ENCODE measurements around the gene SESN1. TPM values are rescaled to one million over a fixed set of nuclear protein-coding genes. Genes with fewer than 3 reads are reported as not detected.

The SESN1 gene
- total and polyA plus RNA-seq, 2 donors (not counting 1 experiment from before 2014, with no cell fraction given): 16.2 to 28.6 TPM

DNA sequence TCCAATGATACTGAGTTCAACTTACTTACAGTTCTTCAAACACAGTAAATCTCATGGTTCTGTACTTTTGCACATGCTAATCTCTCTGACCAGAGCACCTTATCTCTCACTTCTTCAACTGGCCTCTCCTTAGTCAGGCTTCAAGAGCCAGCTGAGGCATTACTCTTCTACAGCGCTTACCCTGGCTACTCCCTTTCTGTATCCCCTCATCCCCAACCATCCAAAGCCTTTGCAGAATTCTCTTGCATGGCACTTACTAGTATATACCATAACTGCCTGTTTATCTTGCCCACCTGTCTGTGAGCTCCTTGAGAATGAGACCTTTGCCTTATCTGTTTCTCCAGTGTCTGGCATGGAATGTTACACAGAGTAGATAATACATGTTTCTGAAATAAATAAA is 49.2 kb downstream of the SESN1 start:
- no peaks in the 10 kb centered on the region for H3K9me3 Mint-ChIP-seq (ENCODE audit: insufficient read depth)
- peaks cover 0 to 2% (median 0%) of the 10 kb centered on the region in 3 donors for H3K9me3 ChIP-seq (ENCODE audit: control extremely low read depth in 1 of 3, control insufficient read depth in 2 of 3, insufficient read depth in 1 of 3, low read length in 2 of 3)
- no peak overlapping the region for H3K9ac ChIP-seq (ENCODE audit: low read length)
- H3K27ac ChIP-seq (ENCODE audit: low read length in 2 of 2): no peak overlapping the region
- peaks cover 7% of the 10 kb centered on the region for H3K4me1 Mint-ChIP-seq
- H3K4me1 ChIP-seq (ENCODE audit: control insufficient read depth in 2 of 2, insufficient read depth in 2 of 2, low read length in 2 of 2): peaks cover 4 to 5% of the 10 kb centered on the region in 2 donors
- no peaks in the 10 kb centered on the region for H4K20me1 ChIP-seq (ENCODE audit: control insufficient read depth, insufficient read depth, low read length, poor library complexity, severe bottlenecking)
- no peak overlapping the region for H3K4me3 ChIP-seq (ENCODE audit: control extremely low read depth in 1 of 5, extremely low read depth in 1 of 5, insufficient read depth in 1 of 5, low read depth in 2 of 5, low read length in 4 of 5)
- no peaks in the 10 kb centered on the region for H3K27me3 ChIP-seq (replicated peaks in 1 of 4; ENCODE audit: control extremely low read depth in 1 of 4, control insufficient read depth in 3 of 4, insufficient read depth in 4 of 4, low read length in 3 of 4)
- DNase-seq (no peak), ATAC-seq (ENCODE audit: low read depth) (no peak)
- POLR2A ChIA-PET: interaction anchor here (0.7 kb wide), 1 partner anchor 10 kb away, joined by 3 read pairs; no protein-coding TSS in a partner anchor
- H3K4me2 ChIP-seq (replicated peaks; ENCODE audit: low read depth, low read length, poor library complexity, severe bottlenecking): no peak overlapping the region
- H3K79me2 ChIP-seq (ENCODE audit: control insufficient read depth, insufficient read depth, low read length): peaks cover 19% of the 10 kb centered on the region
- no peak for TF ChIP-seq EZH2 (IDR thresholded peaks at IDR 0.05; ENCODE audit: borderline replicate concordance, insufficient read depth, low read depth, low read length, poor library complexity, severe bottlenecking)
- TF ChIP-seq, protein P1, sequence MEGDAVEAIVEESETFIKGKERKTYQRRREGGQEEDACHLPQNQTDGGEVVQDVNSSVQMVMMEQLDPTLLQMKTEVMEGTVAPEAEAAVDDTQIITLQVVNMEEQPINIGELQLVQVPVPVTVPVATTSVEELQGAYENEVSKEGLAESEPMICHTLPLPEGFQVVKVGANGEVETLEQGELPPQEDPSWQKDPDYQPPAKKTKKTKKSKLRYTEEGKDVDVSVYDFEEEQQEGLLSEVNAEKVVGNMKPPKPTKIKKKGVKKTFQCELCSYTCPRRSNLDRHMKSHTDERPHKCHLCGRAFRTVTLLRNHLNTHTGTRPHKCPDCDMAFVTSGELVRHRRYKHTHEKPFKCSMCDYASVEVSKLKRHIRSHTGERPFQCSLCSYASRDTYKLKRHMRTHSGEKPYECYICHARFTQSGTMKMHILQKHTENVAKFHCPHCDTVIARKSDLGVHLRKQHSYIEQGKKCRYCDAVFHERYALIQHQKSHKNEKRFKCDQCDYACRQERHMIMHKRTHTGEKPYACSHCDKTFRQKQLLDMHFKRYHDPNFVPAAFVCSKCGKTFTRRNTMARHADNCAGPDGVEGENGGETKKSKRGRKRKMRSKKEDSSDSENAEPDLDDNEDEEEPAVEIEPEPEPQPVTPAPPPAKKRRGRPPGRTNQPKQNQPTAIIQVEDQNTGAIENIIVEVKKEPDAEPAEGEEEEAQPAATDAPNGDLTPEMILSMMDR (IDR thresholded peaks at IDR 0.05): no peak
- H3K4me3 Mint-ChIP-seq: no peak overlapping the region
- WGBS (ENCODE audit: insufficient coverage): 100% methylated on average over 1 of the region's 1 CpG
- H3K27me3 Mint-ChIP-seq: no peaks in the 10 kb centered on the region
- CTCF ChIA-PET: no interaction called here
- no peak overlapping the region for H2AFZ ChIP-seq (ENCODE audit: insufficient read depth, low read depth, low read length, poor library complexity, severe bottlenecking)
- no peak overlapping the region for H3K27ac Mint-ChIP-seq
- intact Hi-C loops (cut with micrococcal nuclease): no loop called here
- no peaks in the 10 kb centered on the region for H3K36me3 ChIP-seq (replicated peaks in 1 of 2; ENCODE audit: control extremely low read depth in 1 of 2, control insufficient read depth in 1 of 2, extremely low read depth in 1 of 2, insufficient read depth in 2 of 2, low read length in 1 of 2)

- H3K27me3 Mint-ChIP-seq: no peaks in the 10 kb centered on the region
- no CpG with 5 or more reads among the region's 2 CpGs for WGBS (ENCODE audit: insufficient coverage)
- ChIA-PET POLR2A (no interaction called here), CTCF (interaction anchor here (0.6 to 1.0 kb wide), 2 partner anchors 34 to 102 kb away, joined by 3 to 4 read pairs; no protein-coding TSS in a partner anchor)
- no peak for ATAC-seq (ENCODE audit: low read depth)
- Histone ChIP-seq H3K9ac (ENCODE audit: low read length) (no peak overlapping the region), H3K27ac (ENCODE audit: low read length in 2 of 2) (no peak overlapping the region), H3K27me3 (replicated peaks in 1 of 4; ENCODE audit: control extremely low read depth in 1 of 4, control insufficient read depth in 3 of 4, insufficient read depth in 4 of 4, low read length in 3 of 4) (no peaks in the 10 kb centered on the region), H3K79me2 (ENCODE audit: control insufficient read depth, insufficient read depth, low read length) (peaks cover 18% of the 10 kb centered on the region), H3K4me2 (replicated peaks; ENCODE audit: low read depth, low read length, poor library complexity, severe bottlenecking) (no peak overlapping the region), H3K9me3 (ENCODE audit: control extremely low read depth in 1 of 3, control insufficient read depth in 2 of 3, insufficient read depth in 1 of 3, low read length in 2 of 3) (no peaks in the 10 kb centered on the region), H3K4me1 (ENCODE audit: control insufficient read depth in 2 of 2, insufficient read depth in 2 of 2, low read length in 2 of 2) (peaks cover 6 to 20% of the 10 kb centered on the region in 2 donors), H4K20me1 (ENCODE audit: control insufficient read depth, insufficient read depth, low read length, poor library complexity, severe bottlenecking) (no peaks in the 10 kb centered on the region), H2AFZ (ENCODE audit: insufficient read depth, low read depth, low read length, poor library complexity, severe bottlenecking) (no peak overlapping the region), H3K36me3 (replicated peaks in 1 of 2; ENCODE audit: control extremely low read depth in 1 of 2, control insufficient read depth in 1 of 2, extremely low read depth in 1 of 2, insufficient read depth in 2 of 2, low read length in 1 of 2) (peaks cover 0 to 2% of the 10 kb centered on the region in 2 experiments), H3K4me3 (ENCODE audit: control extremely low read depth in 1 of 5, extremely low read depth in 1 of 5, insufficient read depth in 1 of 5, low read depth in 2 of 5, low read length in 4 of 5) (no peak overlapping the region)
- TF ChIP-seq EZH2 (IDR thresholded peaks at IDR 0.05; ENCODE audit: borderline replicate concordance, insufficient read depth, low read depth, low read length, poor library complexity, severe bottlenecking): no peak
- TF ChIP-seq, protein P1 (IDR thresholded peaks at IDR 0.05): no peak
- intact Hi-C loops (cut with micrococcal nuclease): no loop called here
- no peak for DNase-seq
- H3K9me3 Mint-ChIP-seq (ENCODE audit: insufficient read depth): no peaks in the 10 kb centered on the region
- no peak overlapping the region for H3K27ac Mint-ChIP-seq
- no peak overlapping the region for H3K4me3 Mint-ChIP-seq
- peaks cover 21% of the 10 kb centered on the region for H3K4me1 Mint-ChIP-seq
Observed at GRCh38 chr6:109039795-109040194, 54.9 kb downstream of the SESN1 start.
